HEK293 (cell line): ENCODE measurements around the gene OXSM.

ENCODE experiments used
- CTCF ChIA-PET: fragments of 350-600 bp; formaldehyde crosslinking; extraction: SDS; loops from one replicate; lab custom pipeline; 2021; ENCODE audit warnings: antibody characterized with exemption; lab: Yijun Ruan, JAX
- POLR2A ChIA-PET: fragments of 300-600 bp; formaldehyde crosslinking; extraction: SDS; loops from one replicate; lab custom pipeline; 2020; ENCODE audit warnings: antibody characterized with exemption, inconsistent platforms; lab: Yijun Ruan, JAX
- H3K27ac ChIP-seq: fragments of 200-500 bp; sonication (Bioruptor generic); 2 replicates; pipeline ENCODE4 v1.5.1; 2014; ENCODE audit warnings: low read depth, low read length, control low read depth, inconsistent platforms; ENCODE audit errors: extremely low read depth
- H3K36me3 ChIP-seq, 2 experiments: fragments of 200-500 bp in 1 of 2; sonication (Bioruptor generic) in 1 of 2; 1 replicate in 1 of 2; 2 replicates in 1 of 2; pipeline ENCODE4 v1.5.1; 2014 to 2017; ENCODE audit warnings: inconsistent platforms in 2 of 2, low read length in 2 of 2; ENCODE audit not compliant: control insufficient read depth in 2 of 2, insufficient read depth in 1 of 2
- H3K4me1 ChIP-seq: fragments of 200-500 bp; sonication (Bioruptor generic); 2 replicates; pipeline ENCODE4 v1.5.1; 2014; ENCODE audit warnings: mild to moderate bottlenecking, low read length, inconsistent platforms; ENCODE audit not compliant: control insufficient read depth, insufficient read depth
- H3K4me3 ChIP-seq: 2 replicates; pipeline ENCODE4 v1.5.1; 2011; ENCODE audit warnings: low read depth, mild to moderate bottlenecking, control low read depth, low read length, moderate library complexity
- H3K9me3 ChIP-seq: fragments of 200-500 bp; sonication (Bioruptor generic); 2 replicates; pipeline ENCODE4 v1.5.1; 2014; ENCODE audit warnings: low read depth, low read length, inconsistent platforms; ENCODE audit not compliant: control insufficient read depth, insufficient read depth
- BCL11B ChIP-seq: fragments of 450-650 bp; formaldehyde crosslinking; IDR thresholded peaks from 2 replicates; pipeline ENCODE4 v1.5.1; 2016; ENCODE audit warnings: low read depth, missing biosample characterization, missing genetic modification characterization
- KLF7 ChIP-seq: fragments of 450-650 bp; formaldehyde crosslinking; IDR thresholded peaks from 2 replicates; pipeline ENCODE4 v1.5.1; 2016; ENCODE audit warnings: missing biosample characterization, missing genetic modification characterization, borderline replicate concordance
- SCRT1 ChIP-seq: fragments of 450-650 bp; formaldehyde crosslinking; IDR thresholded peaks from 2 replicates; pipeline ENCODE4 v1.5.1; 2016; ENCODE audit warnings: missing biosample characterization, missing genetic modification characterization, borderline replicate concordance
- ZNF24 ChIP-seq: fragments of 450-650 bp; formaldehyde crosslinking; IDR thresholded peaks from 2 replicates; pipeline ENCODE4 v1.5.1; 2016; ENCODE audit warnings: missing biosample characterization, missing genetic modification characterization
- ZNF274 ChIP-seq, 2 experiments: fragments of 200-500 bp in 1 of 2; fragments of 450-650 bp in 1 of 2; sonication (Bioruptor generic) in 1 of 2; formaldehyde crosslinking in 1 of 2; IDR thresholded peaks; 2 replicates each; pipeline versions ENCODE4 v1.5.1 to v1.6.1; 2014 to 2016; ENCODE audit warnings: borderline replicate concordance in 1 of 2, inconsistent platforms in 1 of 2, low read length in 1 of 2, missing biosample characterization in 1 of 2, missing genetic modification characterization in 1 of 2
- ZNF324 ChIP-seq: fragments of 450-650 bp; formaldehyde crosslinking; IDR thresholded peaks from 2 replicates; pipeline ENCODE4 v1.5.1; 2016; ENCODE audit warnings: missing biosample characterization, missing genetic modification characterization
- ZNF433 ChIP-seq: fragments of 450-650 bp; formaldehyde crosslinking; IDR thresholded peaks from 2 replicates; pipeline ENCODE4 v1.5.1; 2016; ENCODE audit warnings: missing biosample characterization, missing genetic modification characterization, low read depth
- ZNF707 ChIP-seq: fragments of 450-650 bp; formaldehyde crosslinking; IDR thresholded peaks from 2 replicates; pipeline ENCODE4 v1.5.1; 2016; ENCODE audit warnings: missing biosample characterization, missing genetic modification characterization
- ZNF768 ChIP-seq: fragments of 450-650 bp; formaldehyde crosslinking; IDR thresholded peaks from 2 replicates; pipeline ENCODE4 v1.5.1; 2018; ENCODE audit warnings: missing biosample characterization, mild to moderate bottlenecking, missing genetic modification characterization
- ZNF830 ChIP-seq: fragments of 450-650 bp; IDR thresholded peaks from 2 replicates; pipeline ENCODE4 v1.5.0; 2018; ENCODE audit warnings: missing biosample characterization, missing genetic modification characterization, low read depth, mild to moderate bottlenecking, moderate library complexity
- TF ChIP-seq, protein P1 (sequence below): fragments of 450-650 bp; formaldehyde crosslinking; IDR thresholded peaks from 2 replicates; pipeline ENCODE4 v1.5.1; 2016; ENCODE audit warnings: missing biosample characterization, missing genetic modification characterization, borderline replicate concordance
- TF ChIP-seq, protein P2 (sequence below): fragments of 450-650 bp; formaldehyde crosslinking; IDR thresholded peaks from 2 replicates; pipeline ENCODE4 v1.5.1; 2016; ENCODE audit warnings: missing biosample characterization, missing genetic modification characterization, low read depth
- TF ChIP-seq, protein P3 (sequence below): fragments of 450-650 bp; formaldehyde crosslinking; IDR thresholded peaks from 2 replicates; pipeline ENCODE4 v1.5.1; 2016; ENCODE audit warnings: missing biosample characterization, missing genetic modification characterization
- TF ChIP-seq, protein P4 (sequence below): sonication (generic); formaldehyde crosslinking; IDR thresholded peaks from 2 replicates; pipeline ENCODE4 v1.8.1; 2022; ENCODE audit warnings: mild to moderate bottlenecking, moderate library complexity, missing genetic modification reagents
- TF ChIP-seq, protein P5 (sequence below): fragments of 450-650 bp; formaldehyde crosslinking; IDR thresholded peaks from 2 replicates; pipeline ENCODE4 v1.5.1; 2017; ENCODE audit warnings: missing biosample characterization, missing genetic modification characterization
- TF ChIP-seq, protein P6 (sequence below): fragments of 450-650 bp; formaldehyde crosslinking; IDR thresholded peaks from 2 replicates; pipeline ENCODE4 v1.5.1; 2016; ENCODE audit warnings: missing biosample characterization, missing genetic modification characterization

OXSM gene

DNA sequence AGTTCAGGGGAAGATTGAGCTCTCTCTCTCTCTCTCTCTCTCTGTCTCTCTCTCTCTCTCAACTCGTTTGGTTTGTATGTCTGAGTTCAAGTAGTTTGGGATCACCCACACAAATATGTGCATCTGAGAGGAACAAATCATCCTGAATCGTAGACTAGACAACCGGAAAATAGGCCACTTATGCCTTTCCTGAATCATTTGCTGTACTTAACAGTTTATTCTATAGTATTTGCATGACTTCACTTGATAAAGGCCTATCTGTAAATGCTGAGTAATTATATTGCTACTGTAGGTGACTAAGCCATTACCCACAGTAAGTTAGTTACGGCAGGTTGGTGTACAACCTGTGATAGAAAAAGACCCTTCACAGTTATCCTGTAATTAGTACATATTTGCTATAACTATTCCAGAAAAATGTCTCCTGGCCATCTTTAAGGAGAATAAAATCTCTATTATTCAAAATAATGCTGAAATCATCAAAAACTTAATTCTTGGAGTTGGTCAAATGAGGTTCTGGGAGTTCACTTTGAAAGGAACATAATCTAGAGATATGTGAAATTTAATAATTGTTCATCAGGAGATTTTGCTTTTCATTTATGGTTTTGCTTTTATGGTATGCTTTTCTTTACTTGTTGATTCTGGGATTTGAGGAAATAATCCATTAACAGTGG is 31.1 kb downstream of the OXSM start (continued):
- TF ChIP-seq, protein P1, sequence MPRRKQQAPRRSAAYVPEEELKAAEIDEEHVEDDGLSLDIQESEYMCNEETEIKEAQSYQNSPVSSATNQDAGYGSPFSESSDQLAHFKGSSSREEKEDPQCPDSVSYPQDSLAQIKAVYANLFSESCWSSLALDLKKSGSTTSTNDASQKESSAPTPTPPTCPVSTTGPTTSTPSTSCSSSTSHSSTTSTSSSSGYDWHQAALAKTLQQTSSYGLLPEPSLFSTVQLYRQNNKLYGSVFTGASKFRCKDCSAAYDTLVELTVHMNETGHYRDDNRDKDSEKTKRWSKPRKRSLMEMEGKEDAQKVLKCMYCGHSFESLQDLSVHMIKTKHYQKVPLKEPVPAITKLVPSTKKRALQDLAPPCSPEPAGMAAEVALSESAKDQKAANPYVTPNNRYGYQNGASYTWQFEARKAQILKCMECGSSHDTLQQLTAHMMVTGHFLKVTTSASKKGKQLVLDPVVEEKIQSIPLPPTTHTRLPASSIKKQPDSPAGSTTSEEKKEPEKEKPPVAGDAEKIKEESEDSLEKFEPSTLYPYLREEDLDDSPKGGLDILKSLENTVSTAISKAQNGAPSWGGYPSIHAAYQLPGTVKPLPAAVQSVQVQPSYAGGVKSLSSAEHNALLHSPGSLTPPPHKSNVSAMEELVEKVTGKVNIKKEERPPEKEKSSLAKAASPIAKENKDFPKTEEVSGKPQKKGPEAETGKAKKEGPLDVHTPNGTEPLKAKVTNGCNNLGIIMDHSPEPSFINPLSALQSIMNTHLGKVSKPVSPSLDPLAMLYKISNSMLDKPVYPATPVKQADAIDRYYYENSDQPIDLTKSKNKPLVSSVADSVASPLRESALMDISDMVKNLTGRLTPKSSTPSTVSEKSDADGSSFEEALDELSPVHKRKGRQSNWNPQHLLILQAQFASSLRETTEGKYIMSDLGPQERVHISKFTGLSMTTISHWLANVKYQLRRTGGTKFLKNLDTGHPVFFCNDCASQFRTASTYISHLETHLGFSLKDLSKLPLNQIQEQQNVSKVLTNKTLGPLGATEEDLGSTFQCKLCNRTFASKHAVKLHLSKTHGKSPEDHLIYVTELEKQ (tag by site-specific recombination) = no peak
- TF ChIP-seq SCRT1 (no peak), ZNF830 (no peak)

DNA sequence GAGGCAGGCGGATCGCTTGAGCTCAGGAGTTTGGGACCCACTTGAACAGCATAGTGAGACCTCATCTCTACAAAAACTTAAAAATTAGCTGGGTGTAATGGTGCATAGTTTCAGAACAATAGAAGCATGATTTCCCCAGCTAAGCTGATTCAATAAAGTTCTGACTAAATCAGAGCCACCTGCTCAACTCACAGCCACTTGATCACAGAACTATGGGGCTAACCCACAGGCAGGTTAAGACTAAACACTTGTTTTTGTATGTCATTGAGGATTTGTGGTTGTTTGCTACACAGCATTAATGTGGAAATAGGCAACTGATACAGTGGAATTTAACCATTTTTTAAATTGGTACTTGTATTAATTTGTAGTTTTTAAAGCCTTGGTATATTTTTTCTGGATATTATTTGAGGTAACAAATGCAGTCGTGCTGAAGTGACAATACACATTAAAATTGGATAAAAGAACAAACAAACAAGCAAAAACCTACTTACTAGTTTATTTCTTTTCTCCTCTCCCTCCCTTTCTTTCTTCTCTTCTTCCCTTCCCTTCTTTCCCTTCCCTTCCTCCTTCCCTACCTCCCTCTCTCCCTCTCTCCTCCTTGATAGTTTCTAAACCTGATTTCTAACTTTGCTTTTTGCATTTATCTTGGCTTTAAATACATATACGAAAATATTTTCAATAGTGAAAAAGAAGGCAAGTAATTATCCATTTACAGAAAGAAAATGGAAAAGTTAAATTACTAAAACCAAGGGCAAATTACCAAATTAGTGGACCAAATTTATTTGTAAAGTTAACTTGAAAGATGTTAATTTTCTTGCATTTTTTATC is 32.1 kb downstream of the OXSM start:
- ChIA-PET CTCF (interaction anchor here (0.7 to 1.4 kb wide), 2 partner anchors 9 to 13 kb away, joined by 3 to 4 read pairs; no protein-coding TSS in a partner anchor), POLR2A (no interaction called here)
- no peaks in the 10 kb centered on the region for H3K9me3 ChIP-seq
- no peak overlapping the region for H3K27ac ChIP-seq
- H3K4me1 ChIP-seq = no peaks in the 10 kb centered on the region
- no peak for TF ChIP-seq BCL11B (tag by site-specific recombination)
- no peak for TF ChIP-seq ZNF707
- TF ChIP-seq, protein P2, sequence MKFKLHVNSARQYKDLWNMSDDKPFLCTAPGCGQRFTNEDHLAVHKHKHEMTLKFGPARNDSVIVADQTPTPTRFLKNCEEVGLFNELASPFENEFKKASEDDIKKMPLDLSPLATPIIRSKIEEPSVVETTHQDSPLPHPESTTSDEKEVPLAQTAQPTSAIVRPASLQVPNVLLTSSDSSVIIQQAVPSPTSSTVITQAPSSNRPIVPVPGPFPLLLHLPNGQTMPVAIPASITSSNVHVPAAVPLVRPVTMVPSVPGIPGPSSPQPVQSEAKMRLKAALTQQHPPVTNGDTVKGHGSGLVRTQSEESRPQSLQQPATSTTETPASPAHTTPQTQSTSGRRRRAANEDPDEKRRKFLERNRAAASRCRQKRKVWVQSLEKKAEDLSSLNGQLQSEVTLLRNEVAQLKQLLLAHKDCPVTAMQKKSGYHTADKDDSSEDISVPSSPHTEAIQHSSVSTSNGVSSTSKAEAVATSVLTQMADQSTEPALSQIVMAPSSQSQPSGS (tag by site-specific recombination) = no peak
- TF ChIP-seq KLF7 (tag by site-specific recombination) = no peak
- no peak for TF ChIP-seq ZNF433 (tag by site-specific recombination)
- TF ChIP-seq ZNF24 (tag by site-specific recombination) = no peak
- no peak for TF ChIP-seq ZNF768 (tag by site-specific recombination)
- TF ChIP-seq, protein P3, sequence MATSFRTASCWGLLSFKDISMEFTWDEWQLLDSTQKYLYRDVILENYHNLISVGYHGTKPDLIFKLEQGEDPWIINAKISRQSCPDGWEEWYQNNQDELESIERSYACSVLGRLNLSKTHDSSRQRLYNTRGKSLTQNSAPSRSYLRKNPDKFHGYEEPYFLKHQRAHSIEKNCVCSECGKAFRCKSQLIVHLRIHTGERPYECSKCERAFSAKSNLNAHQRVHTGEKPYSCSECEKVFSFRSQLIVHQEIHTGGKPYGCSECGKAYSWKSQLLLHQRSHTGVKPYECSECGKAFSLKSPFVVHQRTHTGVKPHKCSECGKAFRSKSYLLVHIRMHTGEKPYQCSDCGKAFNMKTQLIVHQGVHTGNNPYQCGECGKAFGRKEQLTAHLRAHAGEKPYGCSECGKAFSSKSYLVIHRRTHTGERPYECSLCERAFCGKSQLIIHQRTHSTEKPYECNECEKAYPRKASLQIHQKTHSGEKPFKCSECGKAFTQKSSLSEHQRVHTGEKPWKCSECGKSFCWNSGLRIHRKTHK (tag by site-specific recombination) = no peak
- H3K4me3 ChIP-seq = no peak overlapping the region
- no peaks in the 10 kb centered on the region for H3K36me3 ChIP-seq

DNA sequence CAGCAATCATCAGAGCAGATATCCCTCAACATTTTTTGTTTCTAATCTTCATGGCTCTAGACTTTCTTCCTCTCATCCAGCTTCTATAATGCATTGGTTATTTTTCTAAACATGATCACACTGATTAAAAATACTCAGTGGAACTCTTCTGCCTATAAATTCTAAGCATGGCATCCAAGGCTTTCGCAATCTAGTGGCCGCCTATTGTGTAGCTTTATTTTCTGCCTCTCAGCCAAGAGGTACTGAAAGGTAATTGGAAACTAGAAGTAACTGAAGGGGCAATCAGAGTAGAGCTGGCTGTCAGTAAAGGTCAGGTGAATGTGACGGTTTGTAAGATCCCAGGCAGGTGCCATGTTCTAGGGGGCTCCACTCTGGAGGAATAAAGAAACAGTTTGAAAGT is 33.4 kb downstream of the OXSM start:
- no peaks in the 10 kb centered on the region for H3K9me3 ChIP-seq
- H3K27ac ChIP-seq = no peak overlapping the region
- CTCF ChIA-PET = interaction anchor here (0.6 to 1.4 kb wide), 2 partner anchors 8 to 13 kb away, joined by 3 read pairs; no protein-coding TSS in a partner anchor
- H3K4me1 ChIP-seq = no peaks in the 10 kb centered on the region
- POLR2A ChIA-PET = no interaction called here
- H3K4me3 ChIP-seq = no peak overlapping the region
- no peaks in the 10 kb centered on the region for H3K36me3 ChIP-seq
- TF ChIP-seq, protein P4, sequence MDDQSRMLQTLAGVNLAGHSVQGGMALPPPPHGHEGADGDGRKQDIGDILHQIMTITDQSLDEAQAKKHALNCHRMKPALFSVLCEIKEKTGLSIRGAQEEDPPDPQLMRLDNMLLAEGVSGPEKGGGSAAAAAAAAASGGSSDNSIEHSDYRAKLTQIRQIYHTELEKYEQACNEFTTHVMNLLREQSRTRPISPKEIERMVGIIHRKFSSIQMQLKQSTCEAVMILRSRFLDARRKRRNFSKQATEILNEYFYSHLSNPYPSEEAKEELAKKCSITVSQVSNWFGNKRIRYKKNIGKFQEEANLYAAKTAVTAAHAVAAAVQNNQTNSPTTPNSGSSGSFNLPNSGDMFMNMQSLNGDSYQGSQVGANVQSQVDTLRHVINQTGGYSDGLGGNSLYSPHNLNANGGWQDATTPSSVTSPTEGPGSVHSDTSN (CRISPR knock-in tag) = no peak
- TF ChIP-seq, protein P5, sequence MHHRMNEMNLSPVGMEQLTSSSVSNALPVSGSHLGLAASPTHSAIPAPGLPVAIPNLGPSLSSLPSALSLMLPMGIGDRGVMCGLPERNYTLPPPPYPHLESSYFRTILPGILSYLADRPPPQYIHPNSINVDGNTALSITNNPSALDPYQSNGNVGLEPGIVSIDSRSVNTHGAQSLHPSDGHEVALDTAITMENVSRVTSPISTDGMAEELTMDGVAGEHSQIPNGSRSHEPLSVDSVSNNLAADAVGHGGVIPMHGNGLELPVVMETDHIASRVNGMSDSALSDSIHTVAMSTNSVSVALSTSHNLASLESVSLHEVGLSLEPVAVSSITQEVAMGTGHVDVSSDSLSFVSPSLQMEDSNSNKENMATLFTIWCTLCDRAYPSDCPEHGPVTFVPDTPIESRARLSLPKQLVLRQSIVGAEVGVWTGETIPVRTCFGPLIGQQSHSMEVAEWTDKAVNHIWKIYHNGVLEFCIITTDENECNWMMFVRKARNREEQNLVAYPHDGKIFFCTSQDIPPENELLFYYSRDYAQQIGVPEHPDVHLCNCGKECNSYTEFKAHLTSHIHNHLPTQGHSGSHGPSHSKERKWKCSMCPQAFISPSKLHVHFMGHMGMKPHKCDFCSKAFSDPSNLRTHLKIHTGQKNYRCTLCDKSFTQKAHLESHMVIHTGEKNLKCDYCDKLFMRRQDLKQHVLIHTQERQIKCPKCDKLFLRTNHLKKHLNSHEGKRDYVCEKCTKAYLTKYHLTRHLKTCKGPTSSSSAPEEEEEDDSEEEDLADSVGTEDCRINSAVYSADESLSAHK = no peak
- TF ChIP-seq ZNF274 (IDR thresholded peaks at IDR 0.05; ENCODE audit: low read length) = no peak
- no peak for TF ChIP-seq ZNF274 (tag by site-specific recombination; IDR thresholded peaks at IDR 0.05; ENCODE audit: borderline replicate concordance)
- no peak for TF ChIP-seq ZNF324
- TF ChIP-seq, protein P6, sequence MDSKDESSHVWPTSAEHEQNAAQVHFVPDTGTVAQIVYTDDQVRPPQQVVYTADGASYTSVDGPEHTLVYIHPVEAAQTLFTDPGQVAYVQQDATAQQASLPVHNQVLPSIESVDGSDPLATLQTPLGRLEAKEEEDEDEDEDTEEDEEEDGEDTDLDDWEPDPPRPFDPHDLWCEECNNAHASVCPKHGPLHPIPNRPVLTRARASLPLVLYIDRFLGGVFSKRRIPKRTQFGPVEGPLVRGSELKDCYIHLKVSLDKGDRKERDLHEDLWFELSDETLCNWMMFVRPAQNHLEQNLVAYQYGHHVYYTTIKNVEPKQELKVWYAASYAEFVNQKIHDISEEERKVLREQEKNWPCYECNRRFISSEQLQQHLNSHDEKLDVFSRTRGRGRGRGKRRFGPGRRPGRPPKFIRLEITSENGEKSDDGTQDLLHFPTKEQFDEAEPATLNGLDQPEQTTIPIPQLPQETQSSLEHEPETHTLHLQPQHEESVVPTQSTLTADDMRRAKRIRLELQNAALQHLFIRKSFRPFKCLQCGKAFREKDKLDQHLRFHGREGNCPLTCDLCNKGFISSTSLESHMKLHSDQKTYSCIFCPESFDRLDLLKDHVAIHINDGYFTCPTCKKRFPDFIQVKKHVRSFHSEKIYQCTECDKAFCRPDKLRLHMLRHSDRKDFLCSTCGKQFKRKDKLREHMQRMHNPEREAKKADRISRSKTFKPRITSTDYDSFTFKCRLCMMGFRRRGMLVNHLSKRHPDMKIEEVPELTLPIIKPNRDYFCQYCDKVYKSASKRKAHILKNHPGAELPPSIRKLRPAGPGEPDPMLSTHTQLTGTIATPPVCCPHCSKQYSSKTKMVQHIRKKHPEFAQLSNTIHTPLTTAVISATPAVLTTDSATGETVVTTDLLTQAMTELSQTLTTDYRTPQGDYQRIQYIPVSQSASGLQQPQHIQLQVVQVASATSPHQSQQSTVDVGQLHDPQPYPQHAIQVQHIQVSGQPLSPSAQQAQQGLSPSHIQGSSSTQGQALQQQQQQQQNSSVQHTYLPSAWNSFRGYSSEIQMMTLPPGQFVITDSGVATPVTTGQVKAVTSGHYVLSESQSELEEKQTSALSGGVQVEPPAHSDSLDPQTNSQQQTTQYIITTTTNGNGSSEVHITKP (tag by site-specific recombination) = no peak
